Ovary (tissue), 3 donors: Measurements from ENCODE around the gene HGS.

ENCODE experiments used
- CTCF ChIP-seq, 3 donors: fragments of 450-650 bp in 2 of 3; fragments of 200-600 bp in 1 of 3; IDR thresholded peaks; one replicate each; pipeline versions ENCODE4 v1.5.1 to v1.8.0; 2016 to 2022; ENCODE audit warnings: antibody characterized with exemption in 3 of 3, mild to moderate bottlenecking in 1 of 3
- POLR2A ChIP-seq: fragments of 450-650 bp; IDR thresholded peaks from one replicate; pipeline ENCODE4 v1.6.1; 2017; ENCODE audit warnings: antibody characterized with exemption, mild to moderate bottlenecking, moderate library complexity
- donor health status: DM: no; HTN: no; CAD: no.

DNA sequence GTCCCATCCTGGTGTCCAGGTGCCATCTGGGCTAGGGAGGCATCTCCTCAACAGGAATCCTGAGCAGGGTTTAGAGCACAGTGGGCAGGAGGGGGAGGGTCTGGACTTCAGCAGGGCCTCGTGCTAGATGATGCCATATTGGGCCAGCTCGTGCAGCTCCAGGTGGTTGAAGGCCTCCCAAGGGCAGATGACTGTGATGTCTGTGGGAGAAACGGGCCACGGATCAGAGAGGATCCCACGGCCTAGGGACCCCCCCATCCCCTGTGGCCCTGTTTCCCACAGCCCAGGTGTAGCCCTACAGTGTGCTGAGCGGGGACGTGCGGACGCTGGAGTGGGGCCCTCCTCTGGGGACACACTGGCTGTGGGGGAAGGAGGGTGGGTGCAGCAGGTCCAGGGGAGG is 32.9 kb upstream of the HGS start:
- no peak for TF ChIP-seq CTCF (IDR thresholded peaks at IDR 0.05)
- no peak for TF ChIP-seq POLR2A
